GM13976 (cell line): ENCODE data around the gene SLC66A2.

Source experiments
- DNase-seq: peaks from one replicate; pipeline ENCODE4 v3.0.0; 2012; ENCODE audit warnings: low spot score
- in situ Hi-C: fragments of 300-500 bp; cut with MboI; formaldehyde crosslinking; loops from one replicate; pipeline ENCODE4 v1.12.0; 2022; ENCODE audit warnings: low sequenced_read_pairs, mixed read lengths, inconsistent platforms; ENCODE audit not compliant: unreplicated experiment
- TF ChIP-seq, protein P1 (sequence below): IDR thresholded peaks from 2 replicates; pipeline ENCODE4 v1.5.1; 2012; ENCODE audit warnings: borderline replicate concordance, mild to moderate bottlenecking; ENCODE audit not compliant: insufficient read depth; ENCODE audit errors: extremely low read depth, missing control alignments, control extremely low read depth

The SLC66A2 gene

GRCh38 chr18:79900610-79901570 is 50.6 kb downstream of the SLC66A2 start:
- no peak for DNase-seq
- TF ChIP-seq, protein P1, sequence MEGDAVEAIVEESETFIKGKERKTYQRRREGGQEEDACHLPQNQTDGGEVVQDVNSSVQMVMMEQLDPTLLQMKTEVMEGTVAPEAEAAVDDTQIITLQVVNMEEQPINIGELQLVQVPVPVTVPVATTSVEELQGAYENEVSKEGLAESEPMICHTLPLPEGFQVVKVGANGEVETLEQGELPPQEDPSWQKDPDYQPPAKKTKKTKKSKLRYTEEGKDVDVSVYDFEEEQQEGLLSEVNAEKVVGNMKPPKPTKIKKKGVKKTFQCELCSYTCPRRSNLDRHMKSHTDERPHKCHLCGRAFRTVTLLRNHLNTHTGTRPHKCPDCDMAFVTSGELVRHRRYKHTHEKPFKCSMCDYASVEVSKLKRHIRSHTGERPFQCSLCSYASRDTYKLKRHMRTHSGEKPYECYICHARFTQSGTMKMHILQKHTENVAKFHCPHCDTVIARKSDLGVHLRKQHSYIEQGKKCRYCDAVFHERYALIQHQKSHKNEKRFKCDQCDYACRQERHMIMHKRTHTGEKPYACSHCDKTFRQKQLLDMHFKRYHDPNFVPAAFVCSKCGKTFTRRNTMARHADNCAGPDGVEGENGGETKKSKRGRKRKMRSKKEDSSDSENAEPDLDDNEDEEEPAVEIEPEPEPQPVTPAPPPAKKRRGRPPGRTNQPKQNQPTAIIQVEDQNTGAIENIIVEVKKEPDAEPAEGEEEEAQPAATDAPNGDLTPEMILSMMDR = no peak
- in situ Hi-C loops = no loop called here

DNA sequence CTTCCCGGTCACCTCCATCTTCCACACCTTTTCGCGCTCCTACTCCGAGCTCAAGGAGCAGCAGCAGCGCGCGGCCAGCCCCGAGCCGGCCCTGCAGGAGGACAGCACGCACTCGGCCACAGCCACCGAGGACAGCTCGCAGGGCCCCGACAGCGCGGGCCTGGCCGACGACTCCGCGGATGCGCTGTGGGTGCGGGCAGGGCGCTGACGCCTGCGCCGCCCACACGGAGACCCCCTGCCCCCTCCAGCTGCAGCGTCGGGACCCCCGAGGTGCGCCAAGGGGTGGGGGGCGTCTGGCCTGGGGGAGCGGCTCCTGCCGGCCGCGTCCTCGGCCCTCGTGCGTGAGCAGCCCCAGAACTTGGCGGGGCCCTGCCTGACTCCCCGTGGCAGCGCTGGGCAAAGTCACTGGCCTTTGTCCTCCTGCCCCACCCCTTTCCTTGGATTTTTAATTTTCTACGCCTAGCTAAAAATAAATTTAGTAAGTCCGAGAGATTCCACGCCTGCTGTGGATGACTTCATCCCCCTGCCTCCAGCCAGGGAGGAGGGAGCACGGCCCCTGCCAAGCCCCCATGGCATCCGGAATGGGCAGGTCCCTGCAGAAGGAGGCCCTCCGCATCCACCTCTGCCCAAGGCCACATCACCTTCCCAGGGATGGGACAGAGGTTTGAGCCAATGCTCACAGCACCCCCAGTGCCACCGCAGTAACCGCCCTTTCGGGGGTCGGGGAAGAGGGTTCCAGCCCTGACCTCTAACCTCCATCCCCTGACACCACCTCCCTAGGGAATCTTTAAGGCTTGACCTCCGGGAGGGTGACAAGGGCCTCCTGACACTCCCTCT is 51.6 kb downstream of the SLC66A2 start:
- TF ChIP-seq, protein P1 = no peak
- no peak for DNase-seq
- in situ Hi-C loops = no loop called here

- in situ Hi-C loops = no loop called here
- no peak for DNase-seq
- TF ChIP-seq, protein P1 = no peak
Measured at GRCh38 chr18:79898952-79899608, 52.4 kb downstream of the SLC66A2 start.

- no peak for DNase-seq
- TF ChIP-seq, protein P1 = no peak
- in situ Hi-C loops = no loop called here
Measured at GRCh38 chr18:79897940-79898625, 53.4 kb downstream of the SLC66A2 start.

- in situ Hi-C loops = no loop called here
- no peak for DNase-seq
- TF ChIP-seq, protein P1 = no peak
Measured at GRCh38 chr18:79896738-79897137, 54.7 kb downstream of the SLC66A2 start.
